Left renal cortex interstitium (tissue), 4 donors: Measurements from ENCODE around the gene SLC1A5. TPM values are rescaled to one million over a fixed set of nuclear protein-coding genes. Genes with fewer than 3 reads are reported as not detected.
"Not testable (repeated sequence)": the region's sequence is repeated elsewhere in the genome, so short reads cannot be mapped to it uniquely, and the experiment has no call there.

Experiments used
- DNase-seq, 4 donors: peaks; one replicate each; pipeline ENCODE4 v3.0.0-alpha.2; 2013; ENCODE audit warnings: low read depth in 4 of 4, low spot score in 2 of 4, missing footprints in 1 of 4
- polyA plus RNA-seq, 4 donors: library from polyadenylated mRNA; unstranded; fragments of 120-200 nt; gene quantifications; one replicate each; pipeline ENCODE4 v1.2.1, GENCODE V29; 2013; ENCODE audit not compliant: insufficient read length in 4 of 4

Gene SLC1A5
- polyA plus RNA-seq, 4 donors, result 39.3 to 47.1 (median 43.0) TPM

DNA sequence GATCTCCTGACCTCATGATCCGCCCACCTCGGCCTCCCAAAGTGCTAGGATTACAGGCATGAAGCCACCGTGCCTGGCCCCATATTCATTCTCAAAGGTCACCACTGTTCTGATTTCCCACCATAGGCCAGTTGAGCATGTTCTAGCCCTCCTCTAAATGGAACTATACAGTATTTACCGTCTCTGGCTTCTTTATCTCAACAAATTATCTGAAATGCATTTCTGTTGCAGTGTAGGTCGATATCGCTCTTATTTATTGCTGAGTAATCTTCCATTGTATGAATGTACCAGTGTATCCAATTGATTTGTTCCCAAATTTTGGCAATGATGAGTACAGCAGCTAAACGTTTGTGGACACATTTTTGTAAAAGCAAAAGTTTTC lies 15.4 kb downstream of the SLC1A5 start:
- DNase-seq, result no peak

DNA sequence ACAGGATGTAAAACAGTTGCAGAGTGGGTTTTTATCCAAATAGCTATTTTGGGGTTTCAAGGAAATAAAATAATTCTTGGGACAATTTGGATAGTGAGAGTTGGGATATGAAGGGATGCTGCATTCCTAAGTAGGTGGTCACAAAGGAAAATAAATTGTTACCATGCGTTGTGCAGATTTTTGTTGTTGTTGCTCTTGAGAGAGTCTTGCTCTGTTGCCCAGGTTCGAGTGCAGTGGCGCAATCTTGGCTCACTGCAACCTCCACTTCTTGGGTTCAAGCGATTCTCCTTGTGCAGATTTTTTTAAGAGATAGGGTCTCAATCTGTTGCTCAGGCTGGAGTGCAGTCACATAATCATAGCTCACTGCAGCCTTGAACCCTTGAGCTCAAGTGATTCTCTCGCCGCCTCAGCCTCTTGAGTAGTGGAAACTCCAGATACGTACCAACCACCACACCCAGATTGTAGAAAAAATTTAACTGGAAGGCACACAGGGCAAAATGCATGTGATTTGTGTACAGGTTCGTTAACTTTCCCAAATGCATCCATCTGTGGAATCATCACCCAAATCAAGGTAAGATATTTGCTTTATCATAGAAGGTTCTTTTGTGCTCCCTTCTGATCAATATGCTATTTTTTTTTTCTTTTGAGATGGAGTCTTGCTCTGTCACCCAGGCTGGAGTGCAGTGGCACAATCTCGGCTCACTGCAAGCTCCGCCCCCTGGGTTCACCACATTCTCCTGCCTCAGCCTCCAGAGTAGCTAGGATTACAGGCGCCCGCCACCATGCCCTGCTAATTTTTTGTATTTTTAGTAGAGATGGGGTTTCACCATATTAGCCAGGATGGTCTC lies 16.0 kb downstream of the SLC1A5 start:
- no peak for DNase-seq

DNA sequence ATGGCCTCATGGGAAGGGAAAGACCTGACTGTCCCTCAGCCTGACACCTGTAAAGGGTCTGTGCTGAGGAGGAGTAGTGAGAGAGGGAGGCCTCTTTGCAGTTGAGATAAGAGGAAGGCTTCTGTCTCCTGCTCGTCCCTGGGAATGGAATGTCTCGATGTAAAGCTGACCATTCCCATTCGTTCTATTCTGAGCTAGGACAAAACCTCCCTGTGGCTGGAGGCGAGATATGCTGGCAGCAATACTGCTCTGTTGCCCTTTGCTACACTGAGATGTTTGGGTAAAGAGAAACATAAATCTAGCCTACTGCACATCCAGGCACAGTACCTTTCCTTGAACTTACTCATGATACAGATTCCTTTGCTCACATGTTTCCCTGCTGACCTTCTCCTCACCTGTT lies 19.6 kb downstream of the SLC1A5 start:
- not testable (repeated sequence) for DNase-seq

DNA sequence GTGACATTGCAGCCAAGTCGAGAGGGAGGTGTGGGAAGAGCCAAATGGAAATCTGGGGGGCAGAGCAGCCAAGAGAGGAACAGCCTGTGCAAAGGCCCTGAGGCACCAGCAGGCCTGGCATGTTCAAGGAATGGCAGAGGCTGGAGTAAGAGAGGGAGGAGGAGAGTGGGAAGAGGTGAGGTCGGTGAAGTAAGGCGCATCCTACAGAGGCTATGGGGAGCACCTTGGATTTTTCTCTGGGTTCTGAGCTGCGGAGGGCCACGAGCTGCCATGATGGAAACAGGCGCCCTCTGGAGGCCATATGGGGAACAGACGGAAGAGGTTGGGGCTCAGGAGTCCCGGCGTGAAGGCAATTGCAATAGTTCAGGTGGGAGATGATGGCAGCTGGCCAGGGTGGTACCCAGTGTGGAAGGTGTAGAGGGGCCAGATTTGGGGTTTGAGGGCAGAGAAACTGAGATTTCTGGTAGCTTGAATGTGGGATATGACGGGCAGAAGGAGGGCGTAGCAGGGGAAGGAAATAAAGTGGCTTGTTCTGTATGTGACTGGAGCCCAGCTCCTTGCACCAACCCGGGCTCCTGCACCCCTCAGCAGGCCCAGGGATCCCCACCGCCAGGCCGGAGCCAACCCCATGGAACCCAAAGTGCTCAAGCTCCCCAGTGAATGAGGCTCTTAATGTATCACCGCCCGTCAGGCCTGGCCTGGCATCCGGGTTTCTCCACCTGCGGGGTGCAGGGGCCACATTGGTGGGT lies 21.7 kb downstream of the SLC1A5 start:
- no peak for DNase-seq

DNA sequence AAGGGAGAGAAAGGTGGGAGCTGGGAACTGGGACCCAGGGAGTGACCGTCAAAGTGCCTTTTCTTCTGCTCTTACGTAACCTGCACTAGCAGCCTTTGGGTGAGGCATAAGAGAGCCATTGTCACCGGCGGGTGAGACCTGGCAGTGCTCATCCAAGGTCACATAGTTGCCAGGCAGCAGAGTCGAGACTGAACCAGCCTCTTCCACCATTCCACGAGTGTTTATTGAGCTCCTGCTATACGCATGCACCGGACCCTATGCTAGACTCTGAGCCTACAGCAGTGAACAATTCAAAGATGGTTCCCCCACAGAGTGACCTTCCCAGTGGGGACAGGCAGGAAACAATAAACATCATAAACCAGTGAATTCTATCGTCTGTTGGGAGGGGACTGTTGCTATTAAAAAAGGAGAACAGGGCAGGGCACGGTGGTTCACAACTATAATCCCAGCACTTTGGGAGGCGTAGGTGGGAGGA lies 23.5 kb downstream of the SLC1A5 start:
- no peak for DNase-seq

DNA sequence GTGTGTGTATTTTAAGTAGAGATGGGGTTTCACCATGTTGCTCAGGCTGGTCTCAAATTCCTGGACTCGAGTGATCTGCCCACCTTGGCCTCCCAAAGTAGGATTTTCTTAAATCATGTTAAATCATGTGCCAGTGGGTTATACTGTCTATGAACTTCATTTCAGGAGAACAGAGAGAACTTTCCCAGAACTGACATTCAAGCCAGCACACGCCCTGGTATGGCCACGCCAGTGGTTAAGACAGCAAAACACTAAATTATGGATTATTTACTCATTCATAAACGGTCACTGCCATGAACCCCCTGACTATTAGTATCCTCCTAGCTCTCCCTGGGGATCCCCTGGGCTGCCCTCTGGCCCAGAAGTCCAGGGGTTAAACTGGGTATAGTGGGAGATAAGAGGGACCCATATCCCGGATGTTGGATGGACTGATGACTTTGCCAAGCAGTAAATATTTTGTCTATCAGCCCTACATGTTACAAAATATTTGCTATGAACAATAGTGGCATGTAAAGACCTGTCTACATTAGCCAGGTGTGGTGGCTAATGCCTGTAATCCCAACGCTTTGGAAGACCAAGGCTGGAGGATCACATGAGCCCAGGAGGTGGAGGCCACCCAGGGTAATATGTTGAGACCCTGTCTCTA lies 26.0 kb downstream of the SLC1A5 start:
- DNase-seq, result no peak

DNA sequence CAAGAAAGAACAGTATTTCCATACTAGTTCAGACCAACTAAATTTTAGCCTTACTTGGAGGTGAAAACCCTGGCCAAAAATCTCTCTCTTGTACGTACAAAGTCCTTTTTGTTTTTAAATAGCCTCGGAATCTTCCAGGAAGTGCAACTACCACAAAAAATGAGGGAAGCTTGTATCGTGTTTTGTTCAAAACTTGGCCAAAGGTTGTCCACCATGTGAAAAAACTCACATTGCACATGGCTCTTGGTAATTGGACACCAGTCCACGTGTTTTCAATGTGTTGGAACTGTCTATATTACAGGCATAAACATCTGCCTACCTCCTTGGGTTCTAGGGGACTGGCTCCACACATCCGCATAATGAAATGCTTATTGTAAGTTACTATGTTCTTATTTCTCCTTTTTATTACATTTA lies 27.0 kb downstream of the SLC1A5 start:
- DNase-seq, result no peak

DNA sequence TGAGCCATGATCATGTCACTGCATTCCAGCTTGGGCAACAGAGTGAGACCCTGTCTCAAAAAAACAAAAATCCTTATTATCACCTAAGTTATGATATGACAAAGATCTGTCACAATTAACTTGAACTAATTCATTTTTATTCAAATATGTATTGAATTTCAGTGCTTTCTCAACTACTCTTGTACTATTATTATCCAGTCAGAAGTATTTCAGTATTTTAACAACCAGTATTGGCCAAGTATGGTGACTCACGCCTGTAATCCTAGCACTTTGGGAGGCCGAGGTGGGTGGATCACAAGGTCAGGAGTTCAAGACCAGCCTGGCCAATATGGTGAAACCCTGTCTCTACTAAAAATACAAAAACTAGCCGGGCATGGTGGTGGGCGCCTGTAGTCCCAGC lies 27.5 kb downstream of the SLC1A5 start:
- not testable (repeated sequence) for DNase-seq

DNA sequence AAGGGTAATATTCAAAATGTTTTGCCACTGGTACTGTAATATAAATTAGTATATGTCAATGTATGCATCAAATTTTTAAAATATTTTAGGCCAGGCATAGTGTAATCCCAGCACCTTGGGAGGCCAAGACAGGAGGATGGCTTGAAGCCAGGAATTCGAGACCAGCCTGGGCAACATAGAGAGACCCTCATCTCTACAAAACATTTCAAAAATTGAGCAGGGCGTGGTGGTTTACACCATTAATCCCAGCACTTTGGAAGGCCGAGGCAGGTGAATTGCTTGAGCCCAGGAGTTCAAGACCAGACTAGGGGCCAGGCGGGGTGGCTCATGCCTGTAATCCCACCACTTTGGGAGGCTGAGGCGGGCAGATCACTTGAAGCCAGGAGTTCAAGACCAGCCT lies 28.0 kb downstream of the SLC1A5 start:
- DNase-seq, result no peak

DNA sequence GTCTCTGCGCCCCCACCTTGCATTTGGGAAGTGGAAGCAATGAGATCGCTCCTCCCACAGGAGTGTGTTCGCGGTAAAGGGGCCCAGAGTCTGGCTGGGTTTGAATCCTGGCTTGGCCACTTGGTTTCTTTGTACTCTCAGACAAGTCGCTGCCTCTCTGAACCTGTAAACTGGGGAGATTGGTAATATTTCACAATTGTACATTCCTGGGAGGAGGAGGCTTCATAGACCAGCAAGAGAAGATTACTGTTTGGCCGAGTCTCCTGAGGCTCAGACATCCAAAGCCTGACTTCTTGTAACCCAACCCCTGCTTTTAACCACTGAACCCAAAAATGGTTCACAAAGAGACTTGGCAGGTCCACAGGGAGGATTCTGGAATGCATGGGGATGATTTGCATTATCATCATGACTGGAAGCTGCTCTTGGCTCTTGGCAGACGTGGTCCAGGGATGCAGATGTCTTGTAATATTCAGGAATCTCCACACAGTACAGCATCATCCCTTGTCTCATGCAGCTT lies 28.5 kb downstream of the SLC1A5 start:
- DNase-seq, result no peak

DNA sequence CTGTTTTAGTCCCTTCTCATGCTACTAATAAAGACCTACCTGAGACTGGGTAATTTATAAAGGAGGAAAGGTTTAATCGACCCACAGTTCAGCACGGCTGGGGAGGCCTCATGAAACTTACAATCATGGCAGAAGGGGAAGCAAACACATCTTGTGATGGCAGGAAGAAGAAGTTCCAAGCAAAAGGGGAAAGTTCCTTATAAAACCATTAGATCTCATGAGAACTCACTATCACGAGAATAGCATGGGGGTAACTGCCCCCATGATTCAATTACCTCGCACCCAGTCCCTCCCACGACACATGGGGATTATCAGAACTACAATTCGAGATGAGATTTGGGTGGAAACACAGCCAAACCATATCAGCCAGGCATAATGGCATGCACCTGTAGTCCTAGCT lies 29.2 kb downstream of the SLC1A5 start:
- no peak for DNase-seq

DNA sequence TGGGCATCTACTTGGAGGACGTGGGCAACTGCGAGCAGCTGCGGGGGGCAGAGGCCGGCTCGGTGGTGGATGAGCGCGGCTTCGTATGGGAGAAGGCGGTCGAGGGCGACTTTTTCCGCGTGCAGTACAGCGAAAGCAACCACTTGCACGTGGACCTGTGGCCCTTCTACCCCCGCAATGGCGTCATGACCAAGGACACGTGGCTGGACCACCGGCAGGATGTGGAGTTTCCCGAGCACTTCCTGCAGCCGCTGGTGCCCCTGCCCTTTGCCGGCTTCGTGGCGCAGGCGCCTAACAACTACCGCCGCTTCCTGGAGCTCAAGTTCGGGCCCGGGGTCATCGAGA lies 31.9 kb downstream of the SLC1A5 start:
- no peak for DNase-seq

DNA sequence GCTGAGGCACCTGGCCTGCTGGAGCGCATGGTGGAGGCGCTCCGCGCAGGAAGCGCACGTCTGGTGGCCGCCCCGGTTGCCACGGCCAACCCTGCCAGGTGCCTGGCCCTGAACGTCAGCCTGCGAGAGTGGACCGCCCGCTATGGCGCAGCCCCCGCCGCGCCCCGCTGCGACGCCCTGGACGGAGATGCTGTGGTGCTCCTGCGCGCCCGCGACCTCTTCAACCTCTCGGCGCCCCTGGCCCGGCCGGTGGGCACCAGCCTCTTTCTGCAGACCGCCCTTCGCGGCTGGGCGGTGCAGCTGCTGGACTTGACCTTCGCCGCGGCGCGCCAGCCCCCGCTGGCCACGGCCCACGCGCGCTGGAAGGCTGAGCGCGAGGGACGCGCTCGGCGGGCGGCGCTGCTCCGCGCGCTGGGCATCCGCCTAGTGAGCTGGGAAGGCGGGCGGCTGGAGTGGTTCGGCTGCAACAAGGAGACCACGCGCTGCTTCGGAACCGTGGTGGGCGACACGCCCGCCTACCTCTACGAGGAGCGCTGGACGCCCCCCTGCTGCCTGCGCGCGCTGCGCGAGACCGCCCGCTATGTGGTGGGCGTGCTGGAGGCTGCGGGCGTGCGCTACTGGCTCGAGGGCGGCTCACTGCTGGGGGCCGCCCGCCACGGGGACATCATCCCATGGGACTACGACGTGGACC lies 32.4 kb downstream of the SLC1A5 start:
- DNase-seq, result no peak

DNA sequence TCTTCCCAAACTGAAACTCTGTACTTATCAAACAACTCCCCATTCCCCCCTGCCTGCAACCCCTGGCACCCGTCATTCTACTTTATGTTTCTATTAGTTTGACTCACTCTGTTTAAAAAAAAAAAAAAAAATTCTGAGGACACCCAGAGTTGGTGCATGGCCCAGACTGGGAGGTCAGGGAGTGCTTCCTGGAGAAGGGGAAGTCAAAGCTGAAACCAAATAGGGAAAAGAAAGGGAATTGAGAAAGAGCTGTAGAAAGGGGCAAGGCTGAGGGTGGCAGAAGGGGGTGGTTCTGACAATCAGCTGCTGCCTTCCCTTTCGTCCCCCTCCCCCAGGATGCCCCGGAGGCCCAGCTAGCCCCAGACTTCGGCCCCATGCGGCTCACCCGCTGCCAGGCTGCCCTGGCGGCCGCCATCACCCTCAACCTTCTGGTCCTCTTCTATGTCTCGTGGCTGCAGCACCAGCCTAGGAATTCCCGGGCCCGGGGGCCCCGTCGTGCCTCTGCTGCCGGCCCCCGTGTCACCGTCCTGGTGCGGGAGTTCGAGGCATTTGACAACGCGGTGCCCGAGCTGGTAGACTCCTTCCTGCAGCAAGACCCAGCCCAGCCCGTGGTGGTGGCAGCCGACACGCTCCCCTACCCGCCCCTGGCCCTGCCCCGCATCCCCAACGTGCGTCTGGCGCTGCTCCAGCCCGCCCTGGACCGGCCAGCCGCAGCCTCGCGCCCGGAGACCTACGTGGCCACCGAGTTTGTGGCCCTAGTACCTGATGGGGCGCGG lies 33.1 kb downstream of the SLC1A5 start:
- DNase-seq, result no peak

DNA sequence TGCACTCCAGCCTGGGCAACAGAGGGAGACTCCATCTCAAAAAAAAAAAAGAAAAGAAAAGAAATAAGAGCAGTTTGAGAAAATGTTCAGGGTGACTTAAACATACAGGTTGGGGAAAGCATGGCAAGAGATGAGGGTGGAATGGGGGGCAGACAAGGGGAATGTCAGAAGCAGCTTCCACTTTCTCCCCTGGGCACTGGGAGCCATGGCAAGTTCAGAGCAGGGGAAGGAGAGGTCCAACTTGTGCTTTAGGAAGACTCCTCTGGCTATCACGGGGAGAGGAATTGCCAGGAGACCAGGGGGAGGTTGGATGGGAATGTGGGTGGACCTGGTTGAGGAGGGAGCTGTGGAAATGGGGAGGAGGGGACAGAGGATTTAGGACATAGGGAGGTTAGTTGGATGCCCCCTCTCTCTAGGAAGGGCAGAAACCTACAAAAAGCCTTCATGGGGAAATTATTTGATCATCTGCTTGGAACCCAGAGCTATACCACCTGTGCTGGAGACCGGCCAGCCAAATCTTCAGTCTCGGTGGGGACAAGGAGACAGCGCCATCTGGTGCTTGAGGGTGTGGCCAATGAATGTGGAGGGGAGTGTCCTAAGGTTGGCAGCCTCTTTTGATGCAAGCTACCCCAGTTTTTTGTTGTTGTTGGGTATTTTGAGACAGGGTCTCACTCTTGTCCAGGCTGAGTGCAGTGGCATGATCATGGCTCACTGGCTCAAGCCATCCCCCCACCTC lies 34.8 kb downstream of the SLC1A5 start:
- DNase-seq, result peak in 1 of 4 donors; percentile 36

DNA sequence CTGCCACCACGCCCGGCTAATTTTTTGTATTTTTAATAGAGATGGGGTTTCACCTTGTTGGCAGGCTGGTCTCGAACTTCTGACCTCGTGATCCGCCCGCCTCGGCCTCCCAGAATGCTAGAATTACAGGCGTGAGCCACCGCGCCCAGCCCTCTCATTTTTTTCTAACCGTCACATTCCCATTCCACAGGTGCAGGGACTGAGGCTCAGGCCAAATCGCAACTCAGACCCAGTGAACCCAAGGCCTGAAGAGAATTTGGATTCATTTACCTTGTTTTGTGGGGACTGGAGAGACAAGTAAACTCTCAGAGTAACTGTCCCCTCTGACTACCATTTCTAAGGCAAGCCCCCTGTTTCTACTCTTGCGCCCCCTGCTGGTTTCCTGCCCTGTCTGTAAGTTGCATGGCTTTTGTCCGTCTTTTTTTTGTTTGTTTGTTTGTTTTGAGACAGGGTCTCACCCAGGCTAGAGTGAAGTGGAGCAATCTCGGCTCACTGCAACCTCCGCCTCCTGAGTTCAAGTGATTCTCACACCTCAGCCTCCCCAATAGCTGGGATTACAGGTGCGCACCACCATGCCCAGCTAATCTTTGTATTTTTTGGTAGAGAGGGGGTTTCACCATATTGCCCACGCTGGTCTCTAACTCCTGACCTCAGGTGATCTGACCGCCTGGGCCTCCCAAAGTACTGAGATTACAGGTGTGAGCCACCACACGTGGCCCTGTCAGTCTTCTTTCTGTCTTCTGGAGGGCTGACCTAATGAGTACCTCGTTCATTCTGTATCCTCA lies 39.9 kb downstream of the SLC1A5 start:
- no peak for DNase-seq

DNA sequence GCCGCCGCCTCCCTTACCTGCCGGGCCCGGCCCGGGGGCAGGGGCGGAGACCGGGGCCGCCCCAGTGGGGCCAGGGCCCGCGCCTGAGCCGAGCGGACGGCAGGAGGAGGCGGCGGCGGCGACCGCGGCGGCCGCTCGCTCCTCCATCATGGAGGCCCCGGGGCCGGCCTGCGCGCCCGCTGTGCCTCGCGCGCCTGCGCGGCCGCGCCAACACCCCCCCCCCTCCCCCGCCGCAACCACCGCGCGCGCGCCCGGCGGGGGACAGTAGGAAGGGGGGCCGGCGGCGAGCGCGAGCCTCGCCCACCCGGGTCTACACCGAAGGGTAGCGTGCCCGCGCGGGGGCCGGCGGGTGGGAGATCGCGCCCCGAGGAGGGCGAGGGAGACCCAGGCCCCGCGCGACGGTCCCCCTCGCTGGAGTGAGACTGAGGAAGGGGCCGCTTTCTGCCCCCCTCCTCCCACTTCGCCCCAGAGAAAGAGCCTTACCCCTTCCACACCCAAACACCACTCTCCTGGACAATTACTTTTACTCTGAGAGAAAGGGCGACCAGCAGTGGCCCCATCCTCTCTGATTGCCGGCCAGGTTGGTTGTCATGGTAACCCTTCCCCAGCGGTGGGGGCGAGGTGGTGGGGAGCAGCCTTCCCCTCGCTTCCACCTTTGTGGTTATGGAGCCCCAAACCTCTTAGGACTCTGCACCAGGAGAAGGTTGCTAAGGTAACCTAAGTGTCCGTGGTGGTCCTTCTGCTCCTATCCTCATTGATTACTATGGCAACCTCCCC lies 41.9 kb downstream of the SLC1A5 start, which contains the start of gene STRN4:
TSS of gene STRN4 (minus strand) at position 170 of the 777 bp plus-strand sequence. CDS start at position 150, 20 bp downstream.
- no peak for DNase-seq
